T-helper 22 cell (primary cell): Measurements from ENCODE around the gene CYP2B6.
"Not testable (repeated sequence)": the region's sequence is repeated elsewhere in the genome, so short reads cannot be mapped to it uniquely, and the experiment has no call there.

Source experiments
- DNase-seq: peaks from one replicate; pipeline ENCODE4 v3.0.0-alpha.2; 2020; ENCODE audit warnings: low read depth

CYP2B6 gene

DNA sequence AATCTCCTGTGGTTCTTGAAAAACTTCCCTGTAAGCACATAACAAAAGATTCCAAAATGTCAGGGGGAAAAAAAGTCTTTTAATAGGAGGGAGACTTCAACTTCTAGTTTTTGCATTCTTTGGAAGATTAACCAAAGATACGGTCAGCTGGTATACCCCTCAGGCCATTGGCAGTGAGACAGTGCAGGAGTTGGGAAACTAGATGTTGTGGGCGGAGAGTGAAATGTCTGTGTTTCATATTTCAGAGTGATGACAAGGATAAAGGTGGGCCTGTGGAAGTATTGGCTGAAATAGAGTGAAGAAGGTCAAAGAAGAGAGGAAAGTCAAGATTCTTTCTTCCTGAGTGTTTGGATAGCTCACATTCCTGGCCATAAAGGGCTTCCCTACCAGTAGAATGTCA, 40.8 kb downstream of the CYP2B6 start:
- no peak for DNase-seq

DNA sequence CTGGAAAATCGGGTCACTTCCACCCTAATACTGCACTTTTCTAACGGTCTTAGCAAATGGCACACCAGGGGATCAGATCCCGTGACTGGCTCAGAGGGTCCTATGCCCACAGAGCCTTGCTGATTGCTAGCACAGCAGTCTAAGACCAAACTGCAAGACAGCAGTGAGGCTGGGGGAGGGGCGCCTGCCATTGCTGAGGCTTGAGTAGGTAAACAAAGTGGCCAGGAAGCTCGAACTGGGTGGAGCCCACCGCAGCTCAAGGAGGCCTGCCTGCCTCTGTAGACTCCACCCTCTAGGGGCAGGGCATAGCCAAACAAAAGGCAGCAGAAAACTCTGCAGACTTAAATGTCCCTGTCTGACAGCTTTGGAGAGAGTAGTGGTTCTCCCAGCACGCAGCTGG, 42.2 kb downstream of the CYP2B6 start:
- not testable (repeated sequence) for DNase-seq

DNA sequence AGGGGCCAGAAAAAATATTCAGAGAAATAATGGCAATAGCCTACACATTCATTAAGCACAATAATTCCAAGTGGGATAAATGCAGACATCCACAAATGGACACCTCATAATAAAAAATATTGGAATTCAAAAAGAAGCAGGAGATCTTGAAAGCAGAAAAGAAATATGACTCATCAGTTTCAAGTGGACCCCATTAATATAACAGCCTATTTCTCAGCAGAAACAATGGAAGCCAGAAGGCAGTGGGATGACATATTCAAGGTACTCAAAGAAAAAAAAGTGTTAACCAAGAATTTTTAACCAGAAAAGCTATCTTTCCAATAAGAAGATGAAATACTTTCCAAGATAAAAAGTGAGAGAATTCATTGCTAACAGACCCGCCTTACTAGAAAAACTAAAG, 48.7 kb downstream of the CYP2B6 start:
- DNase-seq = no peak

- DNase-seq = not testable (repeated sequence)
Measured at GRCh38 chr19:41045095-41045494, 54.0 kb downstream of the CYP2B6 start.

- no peak for DNase-seq
Measured at GRCh38 chr19:41050426-41050825, 59.3 kb downstream of the CYP2B6 start.

- not testable (repeated sequence) for DNase-seq
Measured at GRCh38 chr19:41052162-41052561, 61.1 kb downstream of the CYP2B6 start.

- DNase-seq = not testable (repeated sequence)
Measured at GRCh38 chr19:41053331-41053730, 62.2 kb downstream of the CYP2B6 start.

DNA sequence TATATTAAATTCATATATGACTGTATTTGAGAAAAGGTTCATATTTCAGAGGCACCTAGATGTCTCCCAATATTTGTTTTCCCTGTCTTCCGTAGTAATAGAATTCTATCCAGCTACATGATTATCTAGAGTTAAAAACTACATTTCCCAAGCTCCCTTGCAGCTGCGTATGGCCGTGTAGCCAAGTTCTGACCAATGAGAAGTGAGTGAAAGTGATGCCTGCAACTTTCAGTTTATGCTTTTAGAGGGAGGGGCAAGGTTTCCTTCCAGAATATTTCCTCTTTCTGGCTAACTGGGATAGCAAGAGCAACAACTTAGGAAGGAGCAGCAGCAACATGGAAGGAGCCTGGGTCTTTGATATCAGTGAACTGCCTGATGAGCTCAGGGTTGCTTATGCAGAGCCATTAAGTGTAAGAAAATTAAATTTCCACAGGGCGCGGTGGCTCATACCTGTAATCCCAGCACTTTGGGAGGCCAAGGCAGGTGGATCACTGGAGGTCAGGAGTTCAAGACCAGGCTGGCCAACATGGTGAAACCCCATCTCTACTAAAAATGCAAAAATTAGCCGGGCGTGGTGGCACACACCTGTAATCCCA, 74.0 kb downstream of the CYP2B6 start:
- no peak for DNase-seq
